Endothelial cell (in vitro differentiated cells): ENCODE data around the gene KCNT2. TPM values are rescaled to one million over a fixed set of nuclear protein-coding genes. Genes with fewer than 3 reads are reported as not detected.
A peak's percentile ranks its signal among the peaks of the same experiment; 100 is the strongest.

Experiments
- DNase-seq: peaks from one replicate; pipeline ENCODE4 v3.0.0; 2021; ENCODE audit warnings: low spot score
- H3K27ac Mint-ChIP-seq: one replicate; pipeline ENCODE4 v1.8.0; 2021; ENCODE audit warnings: mixed read lengths, inconsistent platforms; ENCODE audit not compliant: unreplicated experiment
- H3K27me3 Mint-ChIP-seq: one replicate; pipeline ENCODE4 v1.8.0; 2021; ENCODE audit warnings: mild to moderate bottlenecking, moderate library complexity, mixed read lengths, inconsistent platforms; ENCODE audit not compliant: unreplicated experiment
- H3K36me3 Mint-ChIP-seq: one replicate; pipeline ENCODE4 v1.8.0; 2021; ENCODE audit warnings: mild to moderate bottlenecking, low read depth, mixed read lengths, inconsistent platforms; ENCODE audit not compliant: unreplicated experiment
- H3K4me1 Mint-ChIP-seq: one replicate; pipeline ENCODE4 v1.8.0; 2021; ENCODE audit warnings: mild to moderate bottlenecking, mixed read lengths, inconsistent platforms; ENCODE audit not compliant: unreplicated experiment
- H3K4me3 Mint-ChIP-seq: one replicate; pipeline ENCODE4 v1.8.0; 2021; ENCODE audit warnings: mild to moderate bottlenecking, mixed read lengths, inconsistent platforms; ENCODE audit not compliant: unreplicated experiment
- H3K9me3 Mint-ChIP-seq: one replicate; pipeline ENCODE4 v1.8.0; 2021; ENCODE audit warnings: mixed read lengths, inconsistent platforms; ENCODE audit not compliant: unreplicated experiment
- total RNA-seq: library from RNA; stranded (reverse); fragmentation: NEBNext Ultra II Directional; extraction: Animal tissue kit (Norgen Biotek cat#: 25700); gene quantifications from one replicate; pipeline ENCODE4 v1.2.1, GENCODE V29; 2021; ENCODE audit not compliant: unreplicated experiment
- TF ChIP-seq, protein P1 (sequence below): fragments of 200-600 bp; sonication (generic); IDR thresholded peaks from one replicate; pipeline ENCODE4 v1.5.0; 2021; ENCODE audit warnings: antibody characterized with exemption; ENCODE audit not compliant: unreplicated experiment

The KCNT2 gene
- total RNA-seq, 1 donor from 2014 or later, result 7.1 TPM

DNA sequence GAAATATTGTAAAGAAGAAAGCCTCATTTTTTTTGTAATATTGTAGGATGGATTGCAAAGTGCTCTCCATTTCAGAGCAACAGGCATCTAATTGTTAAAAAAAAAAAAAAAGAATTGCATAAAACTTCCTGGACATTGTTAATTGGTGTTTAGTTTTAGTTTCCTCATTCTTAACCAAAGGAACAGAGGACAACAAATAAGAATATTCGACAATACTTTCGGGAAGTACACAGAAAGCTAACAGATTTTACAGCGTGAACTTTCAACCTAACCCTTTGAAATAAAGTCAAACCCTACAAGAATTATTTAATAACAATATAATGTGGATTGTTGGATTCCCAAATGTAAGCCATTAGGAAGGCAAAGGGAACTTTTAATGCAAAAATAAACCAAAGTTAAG lies 284.4 kb downstream of the KCNT2 start:
- Mint-ChIP-seq H3K4me3 (no peak overlapping the region), H3K4me1 (peaks cover 18% of the 10 kb centered on the region), H3K9me3 (no peaks in the 10 kb centered on the region), H3K27me3 (no peaks in the 10 kb centered on the region), H3K36me3 (no peaks in the 10 kb centered on the region), H3K27ac (no peak overlapping the region)
- TF ChIP-seq, protein P1, sequence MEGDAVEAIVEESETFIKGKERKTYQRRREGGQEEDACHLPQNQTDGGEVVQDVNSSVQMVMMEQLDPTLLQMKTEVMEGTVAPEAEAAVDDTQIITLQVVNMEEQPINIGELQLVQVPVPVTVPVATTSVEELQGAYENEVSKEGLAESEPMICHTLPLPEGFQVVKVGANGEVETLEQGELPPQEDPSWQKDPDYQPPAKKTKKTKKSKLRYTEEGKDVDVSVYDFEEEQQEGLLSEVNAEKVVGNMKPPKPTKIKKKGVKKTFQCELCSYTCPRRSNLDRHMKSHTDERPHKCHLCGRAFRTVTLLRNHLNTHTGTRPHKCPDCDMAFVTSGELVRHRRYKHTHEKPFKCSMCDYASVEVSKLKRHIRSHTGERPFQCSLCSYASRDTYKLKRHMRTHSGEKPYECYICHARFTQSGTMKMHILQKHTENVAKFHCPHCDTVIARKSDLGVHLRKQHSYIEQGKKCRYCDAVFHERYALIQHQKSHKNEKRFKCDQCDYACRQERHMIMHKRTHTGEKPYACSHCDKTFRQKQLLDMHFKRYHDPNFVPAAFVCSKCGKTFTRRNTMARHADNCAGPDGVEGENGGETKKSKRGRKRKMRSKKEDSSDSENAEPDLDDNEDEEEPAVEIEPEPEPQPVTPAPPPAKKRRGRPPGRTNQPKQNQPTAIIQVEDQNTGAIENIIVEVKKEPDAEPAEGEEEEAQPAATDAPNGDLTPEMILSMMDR, result no peak
- no peak for DNase-seq

DNA sequence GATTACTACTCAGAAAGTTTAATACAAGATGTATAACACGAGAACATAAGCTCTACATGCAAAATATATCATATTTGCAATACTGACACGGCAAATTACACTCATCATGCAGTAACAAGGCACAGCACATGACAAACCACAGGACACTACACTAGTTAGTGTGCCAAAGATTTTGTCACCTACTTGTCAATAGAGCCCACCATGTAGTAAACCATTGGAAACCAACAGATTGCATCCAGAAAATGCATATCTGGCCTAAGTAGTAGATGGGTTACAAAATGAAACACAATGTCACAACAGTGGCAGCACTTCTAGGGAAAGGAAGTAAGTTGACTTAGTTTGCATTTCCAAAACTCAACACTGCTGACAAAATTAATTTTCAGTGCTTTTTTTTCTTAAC lies 288.9 kb downstream of the KCNT2 start:
- Mint-ChIP-seq H3K27ac (no peak overlapping the region), H3K4me1 (no peaks in the 10 kb centered on the region), H3K4me3 (no peak overlapping the region), H3K36me3 (no peaks in the 10 kb centered on the region), H3K9me3 (no peaks in the 10 kb centered on the region), H3K27me3 (no peaks in the 10 kb centered on the region)
- DNase-seq, result no peak
- TF ChIP-seq, protein P1, result no peak

DNA sequence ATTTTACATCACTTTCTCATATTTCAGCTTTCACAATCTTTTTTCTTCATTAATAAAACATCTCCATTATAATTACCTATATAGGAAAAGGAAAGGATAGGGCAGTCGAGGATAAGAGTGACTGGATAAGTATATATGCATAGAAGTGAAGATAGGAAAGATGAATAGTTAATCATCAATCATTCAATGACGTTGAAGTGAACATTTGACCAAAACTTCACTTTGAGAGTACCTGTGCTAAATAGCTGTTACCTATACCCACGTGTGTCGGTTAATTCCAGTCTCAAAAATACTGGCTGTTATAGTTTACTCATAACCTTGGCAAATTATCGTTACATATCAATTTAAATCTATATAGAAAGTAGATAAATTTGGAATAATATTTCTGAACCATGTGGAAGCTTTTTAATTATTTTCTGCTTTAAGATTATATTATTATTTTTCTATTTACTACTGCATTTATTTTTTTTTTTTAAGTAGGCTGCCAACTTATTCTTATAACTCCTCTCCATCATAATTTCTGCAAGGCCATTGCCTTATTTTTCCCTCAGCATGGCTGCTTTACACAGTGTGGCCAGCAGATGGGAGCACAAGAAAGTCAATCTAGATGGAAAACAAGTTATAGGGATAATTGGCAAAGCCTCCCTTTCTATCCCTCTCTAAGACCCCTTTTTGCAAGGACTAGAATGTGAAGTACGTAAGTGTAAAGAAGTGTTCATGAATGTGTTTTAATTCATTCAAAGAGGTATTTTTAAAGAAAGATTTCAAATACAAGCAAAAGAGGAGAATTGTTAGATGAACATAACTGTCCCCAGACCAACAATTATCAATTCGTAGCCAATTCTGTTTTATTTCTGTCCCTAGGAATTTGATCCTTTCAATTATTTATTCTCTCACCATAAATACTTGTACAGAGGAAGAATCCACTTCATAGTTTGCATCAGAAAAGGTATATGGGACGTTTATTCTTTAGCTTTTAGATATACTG lies 290.4 kb downstream of the KCNT2 start:
- peak; percentile 42 for DNase-seq
- Mint-ChIP-seq H3K36me3 (no peaks in the 10 kb centered on the region), H3K27me3 (no peaks in the 10 kb centered on the region), H3K4me3 (no peak overlapping the region), H3K9me3 (no peaks in the 10 kb centered on the region), H3K4me1 (no peaks in the 10 kb centered on the region), H3K27ac (no peak overlapping the region)
- TF ChIP-seq, protein P1, result peak; percentile 65

DNA sequence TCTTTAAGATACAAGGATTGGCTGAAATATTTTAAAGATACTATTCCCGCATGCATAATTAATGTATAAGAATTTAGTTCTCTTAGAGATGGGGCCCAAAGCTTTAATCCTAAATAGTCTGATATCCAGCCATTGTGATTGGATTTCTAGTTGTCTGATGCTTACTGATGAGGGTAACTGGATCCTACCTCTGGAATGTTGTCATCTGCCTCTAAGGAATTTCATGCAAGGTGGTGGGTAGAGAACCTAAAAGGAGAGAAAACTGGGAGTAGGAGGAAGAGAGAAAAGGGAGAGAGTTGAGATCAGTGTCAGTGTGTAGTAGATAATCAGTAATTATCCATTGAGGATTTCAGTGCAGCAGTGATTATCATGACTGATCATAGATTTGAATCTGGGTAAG lies 295.5 kb downstream of the KCNT2 start:
- no peak overlapping the region for H3K27ac Mint-ChIP-seq
- DNase-seq, result no peak
- TF ChIP-seq, protein P1, result no peak
- H3K9me3 Mint-ChIP-seq, result no peaks in the 10 kb centered on the region
- H3K27me3 Mint-ChIP-seq, result no peaks in the 10 kb centered on the region
- H3K36me3 Mint-ChIP-seq, result no peaks in the 10 kb centered on the region
- H3K4me3 Mint-ChIP-seq, result no peak overlapping the region
- peaks cover 6% of the 10 kb centered on the region for H3K4me1 Mint-ChIP-seq

DNA sequence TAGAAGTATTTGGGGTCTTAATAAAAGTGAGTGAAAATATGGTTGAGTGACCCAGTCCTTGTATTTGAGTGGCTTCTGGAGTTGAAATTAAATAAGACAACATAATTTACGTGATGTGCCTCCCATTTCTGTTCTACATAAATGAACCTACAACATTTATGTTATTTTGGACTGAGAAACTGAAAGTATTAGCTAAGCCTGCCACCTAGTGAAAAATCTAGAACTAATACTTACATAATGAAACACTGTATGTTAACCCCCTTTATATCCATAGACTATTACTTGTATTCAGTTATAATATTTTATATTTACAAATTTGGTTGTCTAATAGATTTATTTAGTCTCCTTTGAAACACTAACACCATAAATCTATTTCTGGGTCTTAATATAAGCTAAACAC lies 298.9 kb downstream of the KCNT2 start:
- H3K4me3 Mint-ChIP-seq, result no peak overlapping the region
- no peaks in the 10 kb centered on the region for H3K9me3 Mint-ChIP-seq
- no peak overlapping the region for H3K27ac Mint-ChIP-seq
- no peaks in the 10 kb centered on the region for H3K36me3 Mint-ChIP-seq
- no peaks in the 10 kb centered on the region for H3K27me3 Mint-ChIP-seq
- H3K4me1 Mint-ChIP-seq, result peaks cover 6% of the 10 kb centered on the region
- no peak for DNase-seq
- TF ChIP-seq, protein P1, result no peak
